Measurements from ENCODE around the gene PRKCE.

GRCh38 chr2:46010223-46010924, 358.9 kb downstream of the PRKCE start:
- TF ChIP-seq SIN3A (IDR thresholded peaks at IDR 0.05; ENCODE audit: borderline replicate concordance, insufficient read depth, low read depth, low read length) = no peak
- TF ChIP-seq POLR2AphosphoS5 (IDR thresholded peaks at IDR 0.05; ENCODE audit: low read depth, low read length) = no peak
- TF ChIP-seq, protein P1, sequence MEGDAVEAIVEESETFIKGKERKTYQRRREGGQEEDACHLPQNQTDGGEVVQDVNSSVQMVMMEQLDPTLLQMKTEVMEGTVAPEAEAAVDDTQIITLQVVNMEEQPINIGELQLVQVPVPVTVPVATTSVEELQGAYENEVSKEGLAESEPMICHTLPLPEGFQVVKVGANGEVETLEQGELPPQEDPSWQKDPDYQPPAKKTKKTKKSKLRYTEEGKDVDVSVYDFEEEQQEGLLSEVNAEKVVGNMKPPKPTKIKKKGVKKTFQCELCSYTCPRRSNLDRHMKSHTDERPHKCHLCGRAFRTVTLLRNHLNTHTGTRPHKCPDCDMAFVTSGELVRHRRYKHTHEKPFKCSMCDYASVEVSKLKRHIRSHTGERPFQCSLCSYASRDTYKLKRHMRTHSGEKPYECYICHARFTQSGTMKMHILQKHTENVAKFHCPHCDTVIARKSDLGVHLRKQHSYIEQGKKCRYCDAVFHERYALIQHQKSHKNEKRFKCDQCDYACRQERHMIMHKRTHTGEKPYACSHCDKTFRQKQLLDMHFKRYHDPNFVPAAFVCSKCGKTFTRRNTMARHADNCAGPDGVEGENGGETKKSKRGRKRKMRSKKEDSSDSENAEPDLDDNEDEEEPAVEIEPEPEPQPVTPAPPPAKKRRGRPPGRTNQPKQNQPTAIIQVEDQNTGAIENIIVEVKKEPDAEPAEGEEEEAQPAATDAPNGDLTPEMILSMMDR (IDR thresholded peaks at IDR 0.05) = no peak
- TF ChIP-seq REST (IDR thresholded peaks at IDR 0.05; ENCODE audit: insufficient read depth in 1 of 2, low read depth in 2 of 2, low read length in 1 of 2) = no peak
